Activated CD8-positive, alpha-beta memory T cell treated with anti-CD3 and anti-CD28 coated beads for 1 hour (primary cell): ENCODE results near the gene GPC6.

ENCODE experiments used
- DNase-seq, 2 donors: peaks; one replicate each; pipeline ENCODE4 v3.0.0-alpha.2; 2020; ENCODE audit warnings: low read depth in 1 of 2; ENCODE audit errors: extremely low read depth in 1 of 2

GPC6 gene

GRCh38 chr13:93951951-93952350, 725.3 kb downstream of the GPC6 start:
- DNase-seq: no peak

- no peak for DNase-seq
Measured at GRCh38 chr13:93953841-93954240, 727.2 kb downstream of the GPC6 start.

GRCh38 chr13:93955904-93956303, 729.3 kb downstream of the GPC6 start:
- DNase-seq: no peak

GRCh38 chr13:93956426-93956825, 729.8 kb downstream of the GPC6 start:
- DNase-seq: no peak

GRCh38 chr13:93957371-93957770, 730.8 kb downstream of the GPC6 start:
- DNase-seq: no peak

- DNase-seq: no peak
Measured at GRCh38 chr13:93959796-93960533, 733.4 kb downstream of the GPC6 start.

- DNase-seq: no peak
Measured at GRCh38 chr13:93963266-93964145, 736.9 kb downstream of the GPC6 start.

- DNase-seq: no peak
Measured at GRCh38 chr13:93964146-93964512, 737.5 kb downstream of the GPC6 start.

- no peak for DNase-seq
Measured at GRCh38 chr13:93965587-93965986, 739.0 kb downstream of the GPC6 start.

GRCh38 chr13:93966267-93966936, 739.8 kb downstream of the GPC6 start:
- no peak for DNase-seq

- no peak for DNase-seq
Measured at GRCh38 chr13:93967286-93967685, 740.7 kb downstream of the GPC6 start.

- no peak for DNase-seq
Measured at GRCh38 chr13:93975242-93975641, 748.6 kb downstream of the GPC6 start.

- no peak for DNase-seq
Measured at GRCh38 chr13:93976528-93976927, 749.9 kb downstream of the GPC6 start.

GRCh38 chr13:93977986-93978385, 751.4 kb downstream of the GPC6 start:
- no peak for DNase-seq

GRCh38 chr13:93981426-93981977, 754.9 kb downstream of the GPC6 start:
- no peak for DNase-seq

- DNase-seq: no peak
Measured at GRCh38 chr13:93982179-93982918, 755.7 kb downstream of the GPC6 start.

GRCh38 chr13:93984052-93984451, 757.4 kb downstream of the GPC6 start:
- DNase-seq: no peak

- no peak for DNase-seq
Measured at GRCh38 chr13:93984876-93985275, 758.3 kb downstream of the GPC6 start.

- no peak for DNase-seq
Measured at GRCh38 chr13:93987458-93987857, 760.9 kb downstream of the GPC6 start.

GRCh38 chr13:93991569-93991968, 765.0 kb downstream of the GPC6 start:
- no peak for DNase-seq

- DNase-seq: no peak
Measured at GRCh38 chr13:93996481-93996880, 769.9 kb downstream of the GPC6 start.
